Thyroid gland (tissue), 4 donors: Measurements from ENCODE around the gene ENTHD1.

Experiments used
- CTCF ChIP-seq, 6 experiments: fragments of 200-600 bp in 3 of 6; fragments of 450-650 bp in 3 of 6; sonication (generic) in 3 of 6; IDR thresholded peaks; one replicate each; pipeline ENCODE4 v1.5.1; 2016 to 2019; ENCODE audit warnings: antibody characterized with exemption in 6 of 6, mild to moderate bottlenecking in 2 of 6, inconsistent platforms in 1 of 6, moderate library complexity in 1 of 6
- POLR2A ChIP-seq, 2 donors: fragments of 450-650 bp; IDR thresholded peaks; one replicate each; pipeline ENCODE4 v1.6.1; 2017; ENCODE audit warnings: antibody characterized with exemption in 2 of 2, mild to moderate bottlenecking in 2 of 2, moderate library complexity in 1 of 2

DNA sequence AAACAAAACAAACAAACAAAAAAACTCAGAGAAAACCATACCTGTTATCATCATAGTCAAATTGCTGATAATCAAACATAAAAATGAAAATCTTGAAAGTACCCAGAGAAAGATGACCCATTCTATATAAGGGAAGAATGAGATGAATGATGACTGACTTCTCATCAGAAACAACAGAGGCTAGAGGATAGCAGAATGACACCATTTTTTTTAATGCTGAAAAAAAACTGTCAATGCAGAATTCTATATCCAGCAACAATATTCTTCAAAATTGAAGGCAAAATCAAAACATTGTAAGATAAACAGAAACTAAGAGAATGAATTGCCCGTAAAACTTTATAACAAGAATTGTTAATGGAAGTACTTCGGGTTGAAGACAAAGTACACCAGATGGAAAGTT is 122.1 kb downstream of the ENTHD1 start:
- TF ChIP-seq CTCF (IDR thresholded peaks at IDR 0.05) (no peak), POLR2A (IDR thresholded peaks at IDR 0.05) (no peak)
